Mesothelial cell of epicardium (in vitro differentiated cells): ENCODE results near the gene FKBP2. TPM values are rescaled to one million over a fixed set of nuclear protein-coding genes. Genes with fewer than 3 reads are reported as not detected.
A peak's percentile ranks its signal among the peaks of the same experiment; 100 is the strongest.

Experiments
- DNase-seq, 2 experiments: peaks; one replicate each; pipeline ENCODE4 v3.0.0; 2021; ENCODE audit warnings: low spot score in 2 of 2; ENCODE audit not compliant: unreplicated experiment in 2 of 2
- H3K27ac Mint-ChIP-seq: 2 replicates; pipeline ENCODE4 v1.8.0; 2021; ENCODE audit warnings: mixed read lengths
- H3K27me3 Mint-ChIP-seq: 2 replicates; pipeline ENCODE4 v1.8.0; 2021; ENCODE audit warnings: low read depth, mixed read lengths
- H3K36me3 Mint-ChIP-seq: 2 replicates; pipeline ENCODE4 v1.8.0; 2021; ENCODE audit warnings: mixed read lengths
- H3K4me1 Mint-ChIP-seq: 2 replicates; pipeline ENCODE4 v1.8.0; 2021; ENCODE audit warnings: mixed read lengths
- H3K4me3 Mint-ChIP-seq: 2 replicates; pipeline ENCODE4 v1.8.0; 2021; ENCODE audit warnings: mild to moderate bottlenecking, moderate library complexity, mixed read lengths
- H3K9me3 Mint-ChIP-seq: 2 replicates; pipeline ENCODE4 v1.8.0; 2021; ENCODE audit warnings: mixed read lengths
- CTCF ChIP-seq: fragments of 200-600 bp; sonication (generic); IDR thresholded peaks from one replicate; pipeline ENCODE4 v1.5.0; 2021; ENCODE audit warnings: antibody characterized with exemption; ENCODE audit not compliant: unreplicated experiment
- total RNA-seq: library from RNA; stranded (reverse); gene quantifications from 3 replicates; pipeline ENCODE4 v1.2.1, GENCODE V29; 2021

The FKBP2 gene
- total RNA-seq, 1 donor from 2014 or later = 36.4 TPM

GRCh38 chr11:64232967-64233315 is 8.0 kb upstream of the FKBP2 start:
- no peak for DNase-seq
- Mint-ChIP-seq H3K27me3 (no peaks in the 10 kb centered on the region), H3K9me3 (no peaks in the 10 kb centered on the region), H3K36me3 (peaks cover 3% of the 10 kb centered on the region), H3K4me3 (peak overlapping the region; percentile 83), H3K27ac (peak overlapping the region; percentile 47), H3K4me1 (peaks cover 19% of the 10 kb centered on the region)
- no peak for TF ChIP-seq CTCF

DNA sequence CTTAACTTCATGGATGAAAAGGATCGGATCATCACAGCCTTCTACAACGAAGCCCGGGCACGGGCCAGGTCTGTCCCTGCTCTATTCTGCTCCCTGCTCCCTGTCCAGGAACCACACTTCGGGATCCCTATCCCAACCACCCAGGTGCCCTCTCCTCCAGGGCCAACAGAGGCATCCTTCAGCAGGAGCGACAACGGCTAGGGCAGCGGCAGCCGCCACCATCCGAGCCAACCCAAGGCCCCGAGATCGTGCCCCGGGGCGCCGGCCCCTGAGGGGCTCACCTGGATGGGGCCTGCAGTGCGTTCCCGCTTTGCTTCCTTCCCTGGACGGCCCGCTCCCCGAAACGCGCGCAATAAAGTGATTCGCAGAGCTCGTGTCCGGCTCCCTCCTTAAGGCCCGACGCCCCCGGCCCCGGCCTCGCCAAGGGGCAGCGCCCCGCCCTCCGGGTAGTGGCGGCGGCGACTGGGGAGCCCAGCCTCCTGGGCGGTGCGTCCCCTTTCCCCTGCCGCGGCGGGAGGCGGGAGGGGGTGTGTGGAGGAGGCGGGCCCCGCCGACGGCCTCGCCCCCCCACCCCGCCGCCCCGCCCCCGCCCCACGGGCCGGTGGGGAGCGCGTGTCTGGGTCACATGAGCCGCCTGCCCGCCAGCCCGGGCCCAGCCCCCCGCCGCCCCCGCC is 6.8 kb upstream of the FKBP2 start, which contains the start of gene VEGFB:
VEGFB (plus strand) TSS at position 672 of the 674 bp plus-strand sequence. CDS start 250 bp downstream, outside the sequence.
- Mint-ChIP-seq H3K4me3 (peak within 1 kb of the TSS; percentile 83), H3K9me3 (no peaks in the 10 kb centered on the region), H3K27me3 (no peaks in the 10 kb centered on the region), H3K36me3 (peaks cover 3% of the 10 kb centered on the region), H3K4me1 (peaks cover 19% of the 10 kb centered on the region), H3K27ac (peak within 1 kb of the TSS; percentile 85)
- TF ChIP-seq CTCF = no peak
- DNase-seq = peak in 1 of 2 experiments; percentile 55

DNA sequence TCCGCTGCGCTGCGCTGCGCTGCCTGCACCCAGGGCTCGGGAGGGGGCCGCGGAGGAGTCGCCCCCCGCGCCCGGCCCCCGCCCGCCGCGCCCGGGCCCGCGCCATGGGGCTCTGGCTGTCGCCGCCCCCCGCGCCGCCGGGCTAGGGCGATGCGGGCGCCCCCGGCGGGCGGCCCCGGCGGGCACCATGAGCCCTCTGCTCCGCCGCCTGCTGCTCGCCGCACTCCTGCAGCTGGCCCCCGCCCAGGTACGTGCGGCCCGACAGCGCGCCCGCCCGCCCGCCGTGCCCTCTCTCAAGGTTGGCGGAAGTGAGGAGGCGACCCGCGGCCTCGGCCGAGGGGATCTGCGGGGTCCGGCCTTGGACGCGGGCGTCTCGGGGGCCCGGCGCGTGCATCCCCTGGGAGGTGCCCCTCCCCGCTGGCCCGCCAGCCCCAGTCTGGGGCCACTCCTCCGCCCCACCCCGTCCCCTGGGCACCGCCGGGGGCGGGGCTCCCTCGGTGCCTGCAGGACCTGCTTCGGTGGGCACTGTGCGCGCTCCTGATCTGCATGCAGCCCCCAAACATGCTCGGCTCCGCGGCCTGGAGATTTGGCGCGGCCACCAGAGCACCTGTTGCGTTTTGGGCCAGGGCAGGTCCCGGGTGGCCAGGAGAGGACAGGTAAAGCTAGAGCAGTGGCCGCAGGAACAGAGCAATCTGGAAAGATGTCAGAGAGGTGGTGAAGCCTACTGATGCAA is 6.1 kb upstream of the FKBP2 start:
- Mint-ChIP-seq H3K36me3 (peaks cover 3% of the 10 kb centered on the region), H3K4me1 (peaks cover 21% of the 10 kb centered on the region), H3K4me3 (peak overlapping the region; percentile 82), H3K9me3 (no peaks in the 10 kb centered on the region), H3K27ac (peak overlapping the region; percentile 85), H3K27me3 (no peaks in the 10 kb centered on the region)
- peak in 1 of 2 experiments; percentile 60 for DNase-seq
- TF ChIP-seq CTCF = no peak

DNA sequence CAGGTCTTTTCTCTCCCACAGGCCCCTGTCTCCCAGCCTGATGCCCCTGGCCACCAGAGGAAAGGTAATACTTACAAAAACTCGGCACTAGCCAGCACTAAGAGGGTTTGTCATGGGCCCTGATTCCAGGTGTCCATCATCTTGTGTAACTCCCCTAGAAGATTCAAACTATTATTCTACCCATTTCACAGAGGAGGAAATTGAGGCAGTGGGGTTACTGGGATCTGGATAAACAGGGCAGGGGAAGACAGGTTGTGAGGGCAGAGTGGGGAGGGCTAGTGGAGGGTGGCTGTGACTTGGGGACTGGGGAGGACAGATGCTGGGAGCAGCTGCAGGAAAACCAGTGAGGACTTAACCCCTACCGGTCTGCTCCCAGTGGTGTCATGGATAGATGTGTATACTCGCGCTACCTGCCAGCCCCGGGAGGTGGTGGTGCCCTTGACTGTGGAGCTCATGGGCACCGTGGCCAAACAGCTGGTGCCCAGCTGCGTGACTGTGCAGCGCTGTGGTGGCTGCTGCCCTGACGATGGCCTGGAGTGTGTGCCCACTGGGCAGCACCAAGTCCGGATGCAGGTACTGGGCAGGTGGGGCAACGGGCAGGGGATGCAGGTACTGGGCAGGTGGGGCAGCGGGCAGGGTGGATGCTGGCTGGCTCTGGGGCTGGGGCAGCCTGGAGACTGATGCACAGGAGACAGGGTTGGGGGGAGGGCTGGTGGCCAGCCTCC is 5.3 kb upstream of the FKBP2 start:
- Mint-ChIP-seq H3K27me3 (no peaks in the 10 kb centered on the region), H3K4me1 (peaks cover 26% of the 10 kb centered on the region), H3K36me3 (peaks cover 3% of the 10 kb centered on the region), H3K4me3 (peak overlapping the region; percentile 82), H3K9me3 (no peaks in the 10 kb centered on the region), H3K27ac (peak overlapping the region; percentile 85)
- DNase-seq = no peak
- no peak for TF ChIP-seq CTCF

DNA sequence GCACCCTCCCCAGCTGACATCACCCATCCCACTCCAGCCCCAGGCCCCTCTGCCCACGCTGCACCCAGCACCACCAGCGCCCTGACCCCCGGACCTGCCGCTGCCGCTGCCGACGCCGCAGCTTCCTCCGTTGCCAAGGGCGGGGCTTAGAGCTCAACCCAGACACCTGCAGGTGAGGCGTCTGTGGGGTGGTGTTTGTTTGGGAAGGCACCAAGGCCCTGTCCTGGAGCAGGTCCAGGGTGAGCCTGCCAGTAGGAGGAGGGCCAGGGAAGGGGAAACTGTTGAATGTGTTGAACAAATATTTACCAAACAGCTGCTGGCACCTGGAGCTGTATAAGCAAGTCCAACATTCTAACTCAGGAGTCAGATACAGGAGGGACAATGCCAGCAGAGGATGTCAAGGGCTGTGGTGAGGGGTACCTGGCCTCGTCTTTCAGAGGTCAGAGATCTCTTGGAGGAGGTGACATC is 3.4 kb upstream of the FKBP2 start:
- TF ChIP-seq CTCF = no peak
- no peak overlapping the region for H3K27ac Mint-ChIP-seq
- H3K9me3 Mint-ChIP-seq = no peaks in the 10 kb centered on the region
- DNase-seq = no peak
- no peak overlapping the region for H3K4me3 Mint-ChIP-seq
- peaks cover 21% of the 10 kb centered on the region for H3K4me1 Mint-ChIP-seq
- no peaks in the 10 kb centered on the region for H3K27me3 Mint-ChIP-seq
- H3K36me3 Mint-ChIP-seq = peaks cover 3% of the 10 kb centered on the region
